WTC11 (cell line): ENCODE data around the gene ST3GAL6.

Experiments used
- CDX4 ChIP-seq: fragments of 250-450 bp; sonication (Bioruptor Pico); IDR thresholded peaks from 2 replicates; pipeline ENCODE4 v1.9.0; 2021; ENCODE audit warnings: moderate library complexity, mild to moderate bottlenecking, inconsistent platforms, borderline replicate concordance
- CTCF ChIP-seq: fragments of 200-600 bp; IDR thresholded peaks from 2 replicates; pipeline ENCODE4 v1.8.0; 2022; ENCODE audit warnings: antibody characterized with exemption
- MXD4 ChIP-seq: fragments of 250-450 bp; sonication (Bioruptor Pico); IDR thresholded peaks from 2 replicates; pipeline ENCODE4 v1.8.0; 2021; ENCODE audit warnings: mild to moderate bottlenecking, moderate library complexity, borderline replicate concordance
- NFE2L1 ChIP-seq: sonication (generic); formaldehyde crosslinking; IDR thresholded peaks from 2 replicates; pipeline ENCODE4 v1.8.1; 2023; ENCODE audit warnings: missing genetic modification reagents
- TCF7 ChIP-seq: sonication (generic); formaldehyde crosslinking; IDR thresholded peaks from 2 replicates; pipeline ENCODE4 v1.8.0; 2022; ENCODE audit warnings: mild to moderate bottlenecking, low read depth, missing genetic modification reagents, moderate library complexity
- TEAD1 ChIP-seq: sonication (generic); formaldehyde crosslinking; IDR thresholded peaks from 2 replicates; pipeline ENCODE4 v1.8.0; 2022; ENCODE audit warnings: mild to moderate bottlenecking, missing genetic modification reagents
- ZNF232 ChIP-seq: sonication (generic); formaldehyde crosslinking; IDR thresholded peaks from 2 replicates; pipeline ENCODE4 v1.8.0; 2022; ENCODE audit warnings: mild to moderate bottlenecking, missing genetic modification reagents

- no peak for TF ChIP-seq CDX4
- no peak for TF ChIP-seq TEAD1 (CRISPR knock-in tag)
- no peak for TF ChIP-seq CTCF
- TF ChIP-seq MXD4 (CRISPR knock-in tag): no peak
- no peak for TF ChIP-seq ZNF232
- no peak for TF ChIP-seq NFE2L1 (CRISPR knock-in tag)
- no peak for TF ChIP-seq TCF7
These were observed 34.5 kb upstream of the ST3GAL6 start for GRCh38 chr3:98728672-98729071.
